Endodermal cell (in vitro differentiated cells): ENCODE data around the gene SMIM35. TPM values are rescaled to one million over a fixed set of nuclear protein-coding genes. Genes with fewer than 3 reads are reported as not detected.

ENCODE experiments used
- DNase-seq: peaks from one replicate; pipeline ENCODE4 v3.0.0-alpha.2; 2017
- H3K27ac ChIP-seq: 2 replicates; pipeline ENCODE4 v1.5.1; 2013; ENCODE audit warnings: mild to moderate bottlenecking, low read depth, low read length, moderate library complexity
- H3K27me3 ChIP-seq: 2 replicates; pipeline ENCODE4 v1.6.1; 2013; ENCODE audit warnings: mild to moderate bottlenecking, low read length, moderate library complexity; ENCODE audit not compliant: insufficient read depth, control insufficient read depth, poor library complexity, severe bottlenecking
- H3K36me3 ChIP-seq: 2 replicates; pipeline ENCODE4 v1.7.0; 2013; ENCODE audit warnings: mild to moderate bottlenecking, low read length, moderate library complexity; ENCODE audit not compliant: control insufficient read depth, insufficient read depth
- H3K4me1 ChIP-seq: one replicate; pipeline ENCODE4 v1.7.0; 2013; ENCODE audit warnings: low read length; ENCODE audit not compliant: control insufficient read depth, insufficient read depth
- H3K4me3 ChIP-seq: 2 replicates; pipeline ENCODE4 v1.5.1; 2013; ENCODE audit warnings: mild to moderate bottlenecking, low read length, moderate library complexity
- H3K9ac ChIP-seq: 2 replicates; pipeline ENCODE4 v1.6.1; 2013; ENCODE audit warnings: mild to moderate bottlenecking, low read length, moderate library complexity; ENCODE audit not compliant: poor library complexity, severe bottlenecking; ENCODE audit errors: extremely low read depth
- H3K9me3 ChIP-seq: 2 replicates; pipeline ENCODE4 v1.6.1; 2013; ENCODE audit warnings: mild to moderate bottlenecking, low read length, moderate library complexity; ENCODE audit not compliant: control insufficient read depth
- H3K27ac Mint-ChIP-seq: 2 replicates; pipeline ENCODE4 v1.8.0; 2020; ENCODE audit warnings: mixed read lengths
- H3K27me3 Mint-ChIP-seq: 2 replicates; pipeline ENCODE4 v1.8.0; 2021; ENCODE audit warnings: mild to moderate bottlenecking, mixed read lengths; ENCODE audit not compliant: insufficient read depth
- H3K36me3 Mint-ChIP-seq: 2 replicates; pipeline ENCODE4 v1.8.0; 2020; ENCODE audit warnings: low read depth, mixed read lengths
- H3K4me1 Mint-ChIP-seq: 2 replicates; pipeline ENCODE4 v1.8.0; 2020; ENCODE audit warnings: mixed read lengths
- H3K4me3 Mint-ChIP-seq: 2 replicates; pipeline ENCODE4 v1.8.0; 2020; ENCODE audit warnings: mild to moderate bottlenecking, moderate library complexity, mixed read lengths
- H3K9me3 Mint-ChIP-seq: 2 replicates; pipeline ENCODE4 v1.8.0; 2020; ENCODE audit warnings: mild to moderate bottlenecking, mixed read lengths
- WGBS, 2 experiments: methylation state at CpG; one replicate each; pipeline versions ENCODE4 v1.1.5 to v1.1.7; 2013; ENCODE audit warnings: missing lambda C conversion rate in 2 of 2, mixed read lengths in 1 of 2; ENCODE audit not compliant: insufficient coverage in 1 of 2, insufficient read length in 1 of 2; 5-methylcytosine and 5-hydroxymethylcytosine counted together
- total RNA-seq, 2 donors: library from RNA; stranded (reverse); fragmentation: NEBNext Ultra II Directional in 1 of 2; extraction: Animal tissue kit (Norgen Biotek cat#: 25700) in 1 of 2; gene quantifications; 2 replicates in 1 of 2; 3 replicates in 1 of 2; pipeline ENCODE4 v1.2.1, GENCODE V29; 2021
- TF ChIP-seq, protein P1 (sequence below): fragments of 200-600 bp; sonication (generic); conservative IDR thresholded peaks from 2 replicates; pipeline ENCODE4 v1.5.0; 2021; ENCODE audit warnings: antibody characterized with exemption, mild to moderate bottlenecking

The SMIM35 gene
- total RNA-seq, 2 donors from 2014 or later: not detected

DNA sequence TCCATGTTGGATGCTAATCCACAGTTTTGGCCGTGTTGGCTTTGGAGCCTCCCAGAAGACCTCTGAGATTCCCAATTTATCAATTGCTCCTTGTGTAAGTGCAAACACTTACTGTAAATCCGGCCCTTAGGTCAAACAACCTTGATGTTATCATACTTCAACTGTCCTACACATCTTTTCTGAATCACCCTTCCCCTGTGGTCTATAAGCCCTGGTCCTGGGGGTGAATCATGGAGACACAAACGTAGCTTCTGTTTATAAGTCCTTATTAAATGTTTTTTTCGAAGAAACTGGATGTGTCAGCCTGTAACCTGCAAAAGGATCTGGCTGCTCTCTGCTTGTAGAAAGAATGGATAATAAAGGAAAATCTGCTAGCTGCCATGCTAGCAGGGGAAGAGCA is 102.3 kb downstream of the SMIM35 start:
- peaks cover 50% of the 10 kb centered on the region for H3K27me3 ChIP-seq
- Mint-ChIP-seq H3K36me3 (no peaks in the 10 kb centered on the region), H3K4me1 (peaks cover 6% of the 10 kb centered on the region), H3K27ac (no peak overlapping the region), H3K4me3 (no peak overlapping the region), H3K27me3 (peaks cover 86% of the 10 kb centered on the region), H3K9me3 (peaks cover under 1% of the 10 kb centered on the region)
- no peak overlapping the region for H3K4me3 ChIP-seq
- no peaks in the 10 kb centered on the region for H3K9me3 ChIP-seq
- no peak overlapping the region for H3K9ac ChIP-seq
- TF ChIP-seq, protein P1, sequence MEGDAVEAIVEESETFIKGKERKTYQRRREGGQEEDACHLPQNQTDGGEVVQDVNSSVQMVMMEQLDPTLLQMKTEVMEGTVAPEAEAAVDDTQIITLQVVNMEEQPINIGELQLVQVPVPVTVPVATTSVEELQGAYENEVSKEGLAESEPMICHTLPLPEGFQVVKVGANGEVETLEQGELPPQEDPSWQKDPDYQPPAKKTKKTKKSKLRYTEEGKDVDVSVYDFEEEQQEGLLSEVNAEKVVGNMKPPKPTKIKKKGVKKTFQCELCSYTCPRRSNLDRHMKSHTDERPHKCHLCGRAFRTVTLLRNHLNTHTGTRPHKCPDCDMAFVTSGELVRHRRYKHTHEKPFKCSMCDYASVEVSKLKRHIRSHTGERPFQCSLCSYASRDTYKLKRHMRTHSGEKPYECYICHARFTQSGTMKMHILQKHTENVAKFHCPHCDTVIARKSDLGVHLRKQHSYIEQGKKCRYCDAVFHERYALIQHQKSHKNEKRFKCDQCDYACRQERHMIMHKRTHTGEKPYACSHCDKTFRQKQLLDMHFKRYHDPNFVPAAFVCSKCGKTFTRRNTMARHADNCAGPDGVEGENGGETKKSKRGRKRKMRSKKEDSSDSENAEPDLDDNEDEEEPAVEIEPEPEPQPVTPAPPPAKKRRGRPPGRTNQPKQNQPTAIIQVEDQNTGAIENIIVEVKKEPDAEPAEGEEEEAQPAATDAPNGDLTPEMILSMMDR: no peak
- DNase-seq: peak; percentile 26
- H3K36me3 ChIP-seq: no peaks in the 10 kb centered on the region
- H3K27ac ChIP-seq: no peak overlapping the region
- WGBS, 2 experiments: 83 to 91% methylated on average over 4 of the region's 4 CpGs
- peaks cover 7% of the 10 kb centered on the region for H3K4me1 ChIP-seq

DNA sequence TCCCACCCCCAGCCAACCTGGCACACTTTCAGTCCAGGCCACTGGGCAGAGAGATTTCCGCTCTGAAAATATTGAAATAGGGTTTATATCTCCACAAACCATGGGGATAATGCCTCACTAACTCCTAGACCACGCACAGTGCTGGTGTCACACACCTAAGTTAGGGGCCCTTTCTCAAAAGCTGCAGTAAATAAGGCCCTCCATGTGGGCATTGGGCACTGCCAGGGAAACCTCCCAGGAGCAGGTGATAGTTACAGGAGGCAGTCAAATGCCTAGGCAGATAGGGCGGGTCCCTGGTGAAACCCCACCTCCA is 103.6 kb downstream of the SMIM35 start:
- H3K9ac ChIP-seq: no peak overlapping the region
- peaks cover 76% of the 10 kb centered on the region for H3K27me3 Mint-ChIP-seq
- TF ChIP-seq, protein P1: no peak

DNA sequence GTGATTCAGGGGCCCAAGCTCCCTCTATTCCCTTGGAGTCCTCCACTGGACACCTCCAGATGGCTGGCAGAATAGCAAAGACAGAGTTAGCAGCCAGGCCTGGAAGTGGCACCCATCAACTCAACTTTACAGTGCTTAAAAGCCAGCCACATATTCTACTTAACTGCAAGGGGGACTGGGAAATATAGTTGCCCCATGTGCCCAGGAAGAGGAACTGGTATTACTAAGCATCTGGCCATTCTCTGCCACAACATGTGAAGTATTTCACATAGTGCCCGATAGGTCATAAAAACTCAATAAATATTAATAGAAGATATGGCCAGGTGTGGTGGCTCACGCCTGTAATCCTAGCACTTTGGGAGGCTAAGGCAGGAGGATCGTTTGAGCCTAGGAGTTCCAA is 106.0 kb downstream of the SMIM35 start:
- Mint-ChIP-seq H3K27ac (no peak overlapping the region), H3K9me3 (peaks cover 9% of the 10 kb centered on the region), H3K4me1 (peaks cover 10% of the 10 kb centered on the region), H3K36me3 (no peaks in the 10 kb centered on the region), H3K4me3 (no peak overlapping the region), H3K27me3 (peaks cover 61% of the 10 kb centered on the region)
- Histone ChIP-seq H3K4me3 (no peak overlapping the region), H3K9me3 (no peaks in the 10 kb centered on the region), H3K27ac (no peak overlapping the region), H3K27me3 (peaks cover 22% of the 10 kb centered on the region), H3K4me1 (peaks cover 4% of the 10 kb centered on the region), H3K36me3 (no peaks in the 10 kb centered on the region), H3K9ac (no peak overlapping the region)
- WGBS, 2 experiments: 93% methylated on average over 3 of the region's 3 CpGs; no CpG with 5 or more reads in 1 of the 2 experiments
- TF ChIP-seq, protein P1: no peak
- DNase-seq: peak; percentile 33

More for the DNA sequence above, 103.6 kb downstream of the SMIM35 start:
- H3K9me3 Mint-ChIP-seq: peaks cover 4% of the 10 kb centered on the region
- Histone ChIP-seq H3K27ac (no peak overlapping the region), H3K4me3 (no peak overlapping the region), H3K9me3 (no peaks in the 10 kb centered on the region), H3K36me3 (no peaks in the 10 kb centered on the region), H3K27me3 (peaks cover 42% of the 10 kb centered on the region), H3K4me1 (peaks cover 7% of the 10 kb centered on the region)
- no peak for DNase-seq
- H3K4me1 Mint-ChIP-seq: peaks cover 10% of the 10 kb centered on the region
- 94 to 97% methylated on average over 2 of the region's 3 CpGs for WGBS, 2 experiments
- H3K36me3 Mint-ChIP-seq: no peaks in the 10 kb centered on the region
- no peak overlapping the region for H3K27ac Mint-ChIP-seq
- H3K4me3 Mint-ChIP-seq: no peak overlapping the region
